Hepatocyte (in vitro differentiated cells): Measurements from ENCODE around the gene ANKRD45. TPM values are rescaled to one million over a fixed set of nuclear protein-coding genes. Genes with fewer than 3 reads are reported as not detected.

Experiments used
- DNase-seq: peaks from one replicate; pipeline ENCODE4 v3.0.0-alpha.2; 2016; ENCODE audit warnings: low spot score
- H2AFZ ChIP-seq: fragments of 200-600 bp; sonication (generic); 2 replicates; pipeline ENCODE4 v1.6.0; 2016; ENCODE audit warnings: antibody characterized with exemption, mild to moderate bottlenecking
- H3K27ac ChIP-seq: fragments of 200-600 bp; sonication (generic); 2 replicates; pipeline ENCODE4 v1.5.1; 2016; ENCODE audit warnings: mild to moderate bottlenecking
- H3K27me3 ChIP-seq: fragments of 200-600 bp; sonication (generic); 2 replicates; pipeline ENCODE4 v1.6.1; 2016
- H3K36me3 ChIP-seq: fragments of 200-600 bp; sonication (generic); replicated peaks from 2 replicates; pipeline ENCODE4 v1.5.1; 2016; ENCODE audit warnings: low read depth; ENCODE audit not compliant: insufficient read depth
- H3K4me1 ChIP-seq: fragments of 200-600 bp; sonication (generic); 2 replicates; pipeline ENCODE4 v1.5.1; 2016; ENCODE audit warnings: mild to moderate bottlenecking, moderate library complexity; ENCODE audit not compliant: insufficient read depth
- H3K4me2 ChIP-seq: fragments of 200-600 bp; sonication (generic); 2 replicates; pipeline ENCODE4 v1.6.0; 2016
- H3K4me3 ChIP-seq: fragments of 200-600 bp; sonication (generic); 2 replicates; pipeline ENCODE4 v1.5.1; 2016; ENCODE audit warnings: mild to moderate bottlenecking
- H3K79me2 ChIP-seq: fragments of 200-600 bp; sonication (generic); 2 replicates; pipeline ENCODE4 v1.6.0; 2017; ENCODE audit warnings: mild to moderate bottlenecking
- H3K9me2 ChIP-seq: fragments of 200-600 bp; sonication (generic); replicated peaks from 2 replicates; pipeline ENCODE4 v1.6.0; 2017; ENCODE audit warnings: mild to moderate bottlenecking; ENCODE audit not compliant: insufficient read depth
- H3K9me3 ChIP-seq: fragments of 200-600 bp; sonication (generic); 2 replicates; pipeline ENCODE4 v1.5.1; 2016; ENCODE audit warnings: low read depth, mild to moderate bottlenecking
- H4K20me1 ChIP-seq: fragments of 200-600 bp; sonication (generic); 2 replicates; pipeline ENCODE4 v1.6.0; 2016; ENCODE audit warnings: mild to moderate bottlenecking; ENCODE audit not compliant: insufficient read depth, poor library complexity, severe bottlenecking
- CTCF ChIP-seq: fragments of 200-600 bp; sonication (generic); IDR thresholded peaks from 2 replicates; pipeline ENCODE4 v1.5.1; 2016; ENCODE audit warnings: antibody characterized with exemption, mild to moderate bottlenecking; ENCODE audit not compliant: poor library complexity
- EZH2 ChIP-seq: fragments of 200-600 bp; sonication (generic); IDR thresholded peaks from 2 replicates; pipeline ENCODE4 v1.6.1; 2016; ENCODE audit warnings: antibody characterized with exemption, mild to moderate bottlenecking, borderline replicate concordance
- EZH2phosphoT487 ChIP-seq: fragments of 200-600 bp; sonication (generic); IDR thresholded peaks from one replicate; pipeline ENCODE4 v1.6.1; 2018; ENCODE audit warnings: antibody characterized with exemption, mild to moderate bottlenecking, low read depth, moderate library complexity; ENCODE audit not compliant: unreplicated experiment, severe bottlenecking
- WGBS: methylation state at CpG from one replicate; pipeline ENCODE4 v1.1.6; 2016; ENCODE audit warnings: low lambda C conversion rate; ENCODE audit errors: missing lambda C conversion rate; 5-methylcytosine and 5-hydroxymethylcytosine counted together
- polyA plus RNA-seq: library from polyadenylated mRNA; unstranded; fragments of >200 nt; fragmentation: Nextera tagmentation; extraction: Ambion mirVana; gene quantifications from 2 replicates; pipeline ENCODE4 v1.2.1, GENCODE V29; 2016
- total RNA-seq: library from RNA; depleted of rRNA; stranded (reverse); fragments of >200 nt; gene quantifications from 2 replicates; pipeline ENCODE4 v1.2.3, GENCODE V29; 2014

The ANKRD45 gene
- total and polyA plus RNA-seq, 2 experiments from 2014 or later: 0.10 to 1.0 TPM

GRCh38 chr1:173562813-173563212 is 106.8 kb downstream of the ANKRD45 start:
- no peaks in the 10 kb centered on the region for H3K4me1 ChIP-seq
- no peaks in the 10 kb centered on the region for H4K20me1 ChIP-seq
- no peaks in the 10 kb centered on the region for H3K27me3 ChIP-seq
- no peak overlapping the region for H3K27ac ChIP-seq
- TF ChIP-seq EZH2phosphoT487 (no peak), EZH2 (no peak), CTCF (no peak)
- DNase-seq: no peak
- H3K36me3 ChIP-seq: no peaks in the 10 kb centered on the region
- H3K9me3 ChIP-seq: peaks cover 10% of the 10 kb centered on the region
- no peak overlapping the region for H2AFZ ChIP-seq
- no peak overlapping the region for H3K4me2 ChIP-seq
- H3K9me2 ChIP-seq: no peaks in the 10 kb centered on the region
- no peaks in the 10 kb centered on the region for H3K79me2 ChIP-seq
- H3K4me3 ChIP-seq: no peak overlapping the region
- 62% methylated on average over 6 of the region's 6 CpGs for WGBS

- Histone ChIP-seq H3K36me3 (no peaks in the 10 kb centered on the region), H2AFZ (no peak overlapping the region), H3K9me2 (no peaks in the 10 kb centered on the region), H3K4me3 (no peak overlapping the region), H3K4me2 (no peak overlapping the region), H3K79me2 (no peaks in the 10 kb centered on the region), H3K4me1 (no peaks in the 10 kb centered on the region), H4K20me1 (no peaks in the 10 kb centered on the region), H3K27ac (no peak overlapping the region), H3K27me3 (no peaks in the 10 kb centered on the region), H3K9me3 (no peaks in the 10 kb centered on the region)
- WGBS: 69% methylated on average over 1 of the region's 1 CpG
- TF ChIP-seq EZH2phosphoT487: no peak
- no peak for TF ChIP-seq EZH2
- TF ChIP-seq CTCF: no peak
- no peak for DNase-seq
These were observed 108.4 kb downstream of the ANKRD45 start for GRCh38 chr1:173561263-173561662.

GRCh38 chr1:173560285-173560880 is 109.3 kb downstream of the ANKRD45 start:
- H3K36me3 ChIP-seq: no peaks in the 10 kb centered on the region
- H3K79me2 ChIP-seq: no peaks in the 10 kb centered on the region
- no peak overlapping the region for H3K27ac ChIP-seq
- WGBS: 93% methylated on average over 3 of the region's 3 CpGs
- no peak for DNase-seq
- no peak for TF ChIP-seq EZH2
- TF ChIP-seq CTCF: no peak
- TF ChIP-seq EZH2phosphoT487: no peak
- no peak overlapping the region for H2AFZ ChIP-seq
- no peak overlapping the region for H3K4me2 ChIP-seq
- no peaks in the 10 kb centered on the region for H3K9me2 ChIP-seq
- H3K4me1 ChIP-seq: no peaks in the 10 kb centered on the region
- H3K4me3 ChIP-seq: no peak overlapping the region
- no peaks in the 10 kb centered on the region for H3K9me3 ChIP-seq
- no peaks in the 10 kb centered on the region for H4K20me1 ChIP-seq
- no peaks in the 10 kb centered on the region for H3K27me3 ChIP-seq

Other genes starting within 250 kb of the ANKRD45 start
- 350 and 371 TPM in 2 replicates for gene PRDX6, start 192.5 kb downstream of the ANKRD45 start, total RNA-seq
- gene PRDX6, start 192.5 kb downstream of the ANKRD45 start, polyA plus RNA-seq: 400 and 401 TPM in 2 replicates
- 0.77 TPM in 1 of 2 replicates, not detected in the other for gene SLC9C2, start 66.8 kb downstream of the ANKRD45 start, total RNA-seq
- gene SLC9C2, start 66.8 kb downstream of the ANKRD45 start, polyA plus RNA-seq: 0.71 and 1.1 TPM in 2 replicates
- gene TEX50, start 34.5 kb downstream of the ANKRD45 start, total RNA-seq: not detected in 2 replicates
- gene TEX50, start 34.5 kb downstream of the ANKRD45 start, polyA plus RNA-seq: not detected in 2 replicates
- 23.1 and 24.2 TPM in 2 replicates for gene KLHL20, start 45.1 kb upstream of the ANKRD45 start, total RNA-seq
- gene KLHL20, start 45.1 kb upstream of the ANKRD45 start, polyA plus RNA-seq: 10.0 and 15.6 TPM in 2 replicates
- 17.4 and 17.7 TPM in 2 replicates for gene DARS2, start 154.8 kb upstream of the ANKRD45 start, total RNA-seq
- gene DARS2, start 154.8 kb upstream of the ANKRD45 start, polyA plus RNA-seq: 9.5 and 13.1 TPM in 2 replicates
- 6.1 and 8.4 TPM in 2 replicates for gene CENPL, start 155.0 kb upstream of the ANKRD45 start, total RNA-seq
- gene CENPL, start 155.0 kb upstream of the ANKRD45 start, polyA plus RNA-seq: 4.2 and 5.8 TPM in 2 replicates
- 495 and 553 TPM in 2 replicates for gene GAS5, start 198.1 kb upstream of the ANKRD45 start, total RNA-seq
- 162 and 174 TPM in 2 replicates for gene GAS5, start 198.1 kb upstream of the ANKRD45 start, polyA plus RNA-seq
- 9.2 and 9.3 TPM in 2 replicates for gene ZBTB37, start 198.5 kb upstream of the ANKRD45 start, total RNA-seq
- gene ZBTB37, start 198.5 kb upstream of the ANKRD45 start, polyA plus RNA-seq: 0.99 and 1.0 TPM in 2 replicates
- gene SERPINC1, start 247.5 kb upstream of the ANKRD45 start, total RNA-seq: 123 and 125 TPM in 2 replicates
- 53.5 and 85.4 TPM in 2 replicates for gene SERPINC1, start 247.5 kb upstream of the ANKRD45 start, polyA plus RNA-seq